Cardiac septum (tissue), 1 donor: ENCODE data around the gene HECW1. TPM values are rescaled to one million over a fixed set of nuclear protein-coding genes. Genes with fewer than 3 reads are reported as not detected.

Experiments
- DNase-seq: peaks from one replicate; pipeline ENCODE4 v3.0.0-alpha.2; 2020; ENCODE audit warnings: low spot score
- intact Hi-C: fragments of 100-400 bp; cut with DNase I; formaldehyde crosslinking; loops from one replicate; pipeline ENCODE4 v1.14.0; 2022
- total RNA-seq: library from RNA; stranded (reverse); fragmentation: NEBNext Ultra II Directional; extraction: Animal tissue kit (Norgen Biotek cat#: 25700); gene quantifications from one replicate; pipeline ENCODE4 v1.2.1, GENCODE V29; 2021
- donor health status: DM: no; HTN: no; CAD: no.

Gene HECW1
- total RNA-seq, 1 donor from 2014 or later = not detected

- intact Hi-C loops = no loop called here
- DNase-seq = no peak
These were observed 389.4 kb downstream of the HECW1 start for GRCh38 chr7:43501870-43502269.

- intact Hi-C loops = no loop called here
- no peak for DNase-seq
These were observed 390.5 kb downstream of the HECW1 start for GRCh38 chr7:43502941-43503340.

GRCh38 chr7:43505412-43505811 lies 393.0 kb downstream of the HECW1 start:
- DNase-seq = no peak
- intact Hi-C loops = no loop called here

- intact Hi-C loops = no loop called here
- no peak for DNase-seq
These were observed 394.0 kb downstream of the HECW1 start for GRCh38 chr7:43506460-43506859.

GRCh38 chr7:43508461-43508860 lies 396.0 kb downstream of the HECW1 start:
- intact Hi-C loops = no loop called here

GRCh38 chr7:43509906-43510305 lies 397.5 kb downstream of the HECW1 start:
- DNase-seq = no peak
- intact Hi-C loops = no loop called here

More at GRCh38 chr7:43508461-43508860, 396.0 kb downstream of the HECW1 start:
- no peak for DNase-seq

- DNase-seq = no peak
- intact Hi-C loops = no loop called here
These were observed 398.6 kb downstream of the HECW1 start for GRCh38 chr7:43511029-43511428.

- intact Hi-C loops = no loop called here
- DNase-seq = no peak
These were observed 399.5 kb downstream of the HECW1 start for GRCh38 chr7:43511769-43512515.

- DNase-seq = no peak
- intact Hi-C loops = no loop called here
These were observed 400.8 kb downstream of the HECW1 start for GRCh38 chr7:43513251-43513650.

GRCh38 chr7:43516581-43517342 lies 404.3 kb downstream of the HECW1 start:
- DNase-seq = no peak
- intact Hi-C loops = no loop called here

GRCh38 chr7:43517464-43517863 lies 405.0 kb downstream of the HECW1 start:
- DNase-seq = no peak
- intact Hi-C loops = no loop called here

GRCh38 chr7:43520201-43520600 lies 407.8 kb downstream of the HECW1 start:
- no peak for DNase-seq
- intact Hi-C loops = no loop called here

GRCh38 chr7:43522406-43523156 lies 410.1 kb downstream of the HECW1 start:
- no peak for DNase-seq
- intact Hi-C loops = no loop called here

GRCh38 chr7:43528576-43529354 lies 416.3 kb downstream of the HECW1 start:
- intact Hi-C loops = no loop called here
- no peak for DNase-seq

- intact Hi-C loops = no loop called here
- no peak for DNase-seq
These were observed 418.3 kb downstream of the HECW1 start for GRCh38 chr7:43530553-43531410.

- DNase-seq = no peak
- intact Hi-C loops = no loop called here
These were observed 419.3 kb downstream of the HECW1 start for GRCh38 chr7:43531700-43532099.

- DNase-seq = no peak
- intact Hi-C loops = no loop called here
These were observed 421.5 kb downstream of the HECW1 start for GRCh38 chr7:43533801-43534479.

GRCh38 chr7:43535031-43535451 lies 422.6 kb downstream of the HECW1 start:
- intact Hi-C loops = no loop called here
- no peak for DNase-seq
